ENCODE data around the gene DDHD1. TPM values are rescaled to one million over a fixed set of nuclear protein-coding genes. Genes with fewer than 3 reads are reported as not detected.

Gene DDHD1
- total RNA-seq, 1 donor from 2014 or later, result 5.3 TPM

GRCh38 chr14:53148671-53149070 is 4.5 kb downstream of the DDHD1 start:
- Histone ChIP-seq H3K36me3 (ENCODE audit: control insufficient read depth, insufficient read depth, low read length) (no peaks in the 10 kb centered on the region), H3K27me3 (ENCODE audit: control insufficient read depth, insufficient read depth, low read length) (no peaks in the 10 kb centered on the region), H3K4me3 (ENCODE audit: low read depth, low read length) (no peak overlapping the region)
- DNase-seq (ENCODE audit: low read depth), result no peak
- no peak for FAIRE-seq
- no peak for TF ChIP-seq CTCF (IDR thresholded peaks at IDR 0.05; ENCODE audit: insufficient read depth, low read length, severe bottlenecking)

GRCh38 chr14:53147893-53148292 is 5.2 kb downstream of the DDHD1 start:
- Histone ChIP-seq H3K27me3 (ENCODE audit: control insufficient read depth, insufficient read depth, low read length) (no peaks in the 10 kb centered on the region), H3K4me3 (ENCODE audit: low read depth, low read length) (no peak overlapping the region), H3K36me3 (ENCODE audit: control insufficient read depth, insufficient read depth, low read length) (no peaks in the 10 kb centered on the region)
- TF ChIP-seq CTCF (IDR thresholded peaks at IDR 0.05; ENCODE audit: insufficient read depth, low read length, severe bottlenecking), result no peak
- FAIRE-seq, result no peak
- no peak for DNase-seq (ENCODE audit: low read depth)

DNA sequence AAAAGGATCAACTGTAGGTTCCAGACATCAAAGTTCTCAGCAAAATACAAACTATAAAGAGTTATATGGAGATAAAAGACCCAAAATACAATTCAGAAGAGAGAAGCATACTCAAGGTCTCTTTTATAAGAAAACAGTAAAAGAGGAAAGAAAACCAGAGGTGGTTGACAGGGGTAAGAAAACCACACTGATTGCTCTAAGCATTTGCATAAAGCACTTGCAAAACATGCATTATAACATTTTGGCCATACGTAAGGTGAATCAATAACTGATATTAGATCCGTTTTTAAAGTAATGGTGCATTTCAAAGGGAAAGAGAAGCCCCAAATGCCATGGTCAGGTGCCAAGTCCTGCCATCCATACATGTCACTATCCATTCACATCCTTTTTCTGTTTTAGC is 5.9 kb downstream of the DDHD1 start:
- FAIRE-seq, result no peak

DNA sequence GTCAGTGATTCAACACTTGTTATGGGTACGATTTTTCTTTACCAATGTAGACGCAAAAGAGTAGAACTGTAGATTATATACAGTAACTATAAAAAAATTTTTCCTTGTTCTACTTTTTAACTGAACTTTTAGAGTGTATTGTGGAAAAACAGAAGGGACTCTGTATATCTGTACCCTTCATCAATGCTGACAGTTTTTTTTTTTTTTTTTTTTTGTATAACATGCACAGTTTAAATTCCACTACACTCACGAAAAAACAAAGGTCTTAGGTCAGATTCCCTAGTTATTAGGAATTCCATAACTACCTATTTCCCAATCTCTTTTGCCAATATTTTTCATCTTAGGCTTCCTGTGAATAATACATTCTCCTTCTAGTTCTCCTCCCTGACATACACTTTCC is 6.4 kb downstream of the DDHD1 start:
- FAIRE-seq, result no peak
- no peaks in the 10 kb centered on the region for H3K36me3 ChIP-seq (ENCODE audit: control insufficient read depth, insufficient read depth, low read length)
- H3K4me3 ChIP-seq (ENCODE audit: low read depth, low read length), result no peak overlapping the region
- no peak for TF ChIP-seq CTCF (IDR thresholded peaks at IDR 0.05; ENCODE audit: insufficient read depth, low read length, severe bottlenecking)
- no peak for DNase-seq (ENCODE audit: low read depth)
- H3K27me3 ChIP-seq (ENCODE audit: control insufficient read depth, insufficient read depth, low read length), result no peaks in the 10 kb centered on the region

More for the DNA sequence above, 5.9 kb downstream of the DDHD1 start:
- no peak for DNase-seq (ENCODE audit: low read depth)
- no peak for TF ChIP-seq CTCF (IDR thresholded peaks at IDR 0.05; ENCODE audit: insufficient read depth, low read length, severe bottlenecking)
- H3K4me3 ChIP-seq (ENCODE audit: low read depth, low read length), result no peak overlapping the region
- no peaks in the 10 kb centered on the region for H3K27me3 ChIP-seq (ENCODE audit: control insufficient read depth, insufficient read depth, low read length)
- no peaks in the 10 kb centered on the region for H3K36me3 ChIP-seq (ENCODE audit: control insufficient read depth, insufficient read depth, low read length)

- H3K36me3 ChIP-seq (ENCODE audit: control insufficient read depth, insufficient read depth, low read length), result no peaks in the 10 kb centered on the region
- no peak for TF ChIP-seq CTCF (IDR thresholded peaks at IDR 0.05; ENCODE audit: insufficient read depth, low read length, severe bottlenecking)
Observed at GRCh38 chr14:53144244-53144643, 8.9 kb downstream of the DDHD1 start.

GRCh38 chr14:53140585-53140984 is 12.5 kb downstream of the DDHD1 start:
- FAIRE-seq (no peak), DNase-seq (ENCODE audit: low read depth) (no peak)
- Histone ChIP-seq H3K27me3 (ENCODE audit: control insufficient read depth, insufficient read depth, low read length) (no peaks in the 10 kb centered on the region), H3K4me3 (ENCODE audit: low read depth, low read length) (no peak overlapping the region), H3K36me3 (ENCODE audit: control insufficient read depth, insufficient read depth, low read length) (no peaks in the 10 kb centered on the region)
- TF ChIP-seq CTCF (IDR thresholded peaks at IDR 0.05; ENCODE audit: insufficient read depth, low read length, severe bottlenecking), result no peak

More at GRCh38 chr14:53144244-53144643, 8.9 kb downstream of the DDHD1 start:
- Histone ChIP-seq H3K4me3 (ENCODE audit: low read depth, low read length) (no peak overlapping the region), H3K27me3 (ENCODE audit: control insufficient read depth, insufficient read depth, low read length) (no peaks in the 10 kb centered on the region)
- DNase-seq (ENCODE audit: low read depth), result no peak
- FAIRE-seq, result no peak
